Measurements from ENCODE around the gene TAS1R3. TPM values are rescaled to one million over a fixed set of nuclear protein-coding genes. Genes with fewer than 3 reads are reported as not detected.

TAS1R3 gene
- total RNA-seq, 1 experiment from 2014 or later, result 0.22 TPM

DNA sequence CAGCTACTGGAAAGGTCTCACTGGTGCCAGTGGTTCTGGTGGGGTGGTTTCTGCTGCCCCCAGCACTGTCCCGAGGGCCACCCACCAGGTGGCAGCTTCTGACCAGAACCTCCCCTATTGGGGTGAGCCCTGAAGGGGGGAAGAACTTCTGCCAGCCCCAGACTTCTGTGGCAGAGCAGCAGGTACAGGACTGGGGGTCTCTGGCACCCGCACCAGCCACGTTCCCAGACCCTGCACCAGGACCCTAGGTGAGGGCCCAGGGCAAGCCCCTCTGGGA, 21.0 kb upstream of the TAS1R3 start:
- TF ChIP-seq PRRX2 (CRISPR knock-in tag; IDR thresholded peaks at IDR 0.05), result no peak
- no peak for TF ChIP-seq ZNF219 (CRISPR knock-in tag; IDR thresholded peaks at IDR 0.05; ENCODE audit: borderline replicate concordance)
- TF ChIP-seq NR2C2 (CRISPR knock-in tag; IDR thresholded peaks at IDR 0.05), result no peak
- TF ChIP-seq SP1 (CRISPR knock-in tag; conservative IDR thresholded peaks at IDR 0.05), result no peak
- no peak for TF ChIP-seq KAT7 (CRISPR knock-in tag; IDR thresholded peaks at IDR 0.05; ENCODE audit: borderline replicate concordance)
- TF ChIP-seq CREB1 (CRISPR knock-in tag; IDR thresholded peaks at IDR 0.05), result no peak
- TF ChIP-seq, protein P1, sequence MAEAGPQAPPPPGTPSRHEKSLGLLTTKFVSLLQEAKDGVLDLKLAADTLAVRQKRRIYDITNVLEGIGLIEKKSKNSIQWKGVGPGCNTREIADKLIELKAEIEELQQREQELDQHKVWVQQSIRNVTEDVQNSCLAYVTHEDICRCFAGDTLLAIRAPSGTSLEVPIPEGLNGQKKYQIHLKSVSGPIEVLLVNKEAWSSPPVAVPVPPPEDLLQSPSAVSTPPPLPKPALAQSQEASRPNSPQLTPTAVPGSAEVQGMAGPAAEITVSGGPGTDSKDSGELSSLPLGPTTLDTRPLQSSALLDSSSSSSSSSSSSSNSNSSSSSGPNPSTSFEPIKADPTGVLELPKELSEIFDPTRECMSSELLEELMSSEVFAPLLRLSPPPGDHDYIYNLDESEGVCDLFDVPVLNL (CRISPR knock-in tag; IDR thresholded peaks at IDR 0.05; ENCODE audit: borderline replicate concordance, low read depth), result no peak
- no peak for TF ChIP-seq ZNF396 (CRISPR knock-in tag; IDR thresholded peaks at IDR 0.05; ENCODE audit: borderline replicate concordance)
- no peak for TF ChIP-seq NFE2L1 (CRISPR knock-in tag; IDR thresholded peaks at IDR 0.05)
- TF ChIP-seq OVOL2 (CRISPR knock-in tag; IDR thresholded peaks at IDR 0.05; ENCODE audit: borderline replicate concordance), result no peak
- TF ChIP-seq, protein P2, sequence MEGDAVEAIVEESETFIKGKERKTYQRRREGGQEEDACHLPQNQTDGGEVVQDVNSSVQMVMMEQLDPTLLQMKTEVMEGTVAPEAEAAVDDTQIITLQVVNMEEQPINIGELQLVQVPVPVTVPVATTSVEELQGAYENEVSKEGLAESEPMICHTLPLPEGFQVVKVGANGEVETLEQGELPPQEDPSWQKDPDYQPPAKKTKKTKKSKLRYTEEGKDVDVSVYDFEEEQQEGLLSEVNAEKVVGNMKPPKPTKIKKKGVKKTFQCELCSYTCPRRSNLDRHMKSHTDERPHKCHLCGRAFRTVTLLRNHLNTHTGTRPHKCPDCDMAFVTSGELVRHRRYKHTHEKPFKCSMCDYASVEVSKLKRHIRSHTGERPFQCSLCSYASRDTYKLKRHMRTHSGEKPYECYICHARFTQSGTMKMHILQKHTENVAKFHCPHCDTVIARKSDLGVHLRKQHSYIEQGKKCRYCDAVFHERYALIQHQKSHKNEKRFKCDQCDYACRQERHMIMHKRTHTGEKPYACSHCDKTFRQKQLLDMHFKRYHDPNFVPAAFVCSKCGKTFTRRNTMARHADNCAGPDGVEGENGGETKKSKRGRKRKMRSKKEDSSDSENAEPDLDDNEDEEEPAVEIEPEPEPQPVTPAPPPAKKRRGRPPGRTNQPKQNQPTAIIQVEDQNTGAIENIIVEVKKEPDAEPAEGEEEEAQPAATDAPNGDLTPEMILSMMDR (IDR thresholded peaks at IDR 0.05), result no peak
- no peak for TF ChIP-seq TCF7 (CRISPR knock-in tag; IDR thresholded peaks at IDR 0.05; ENCODE audit: low read depth)
- TF ChIP-seq, protein P3, sequence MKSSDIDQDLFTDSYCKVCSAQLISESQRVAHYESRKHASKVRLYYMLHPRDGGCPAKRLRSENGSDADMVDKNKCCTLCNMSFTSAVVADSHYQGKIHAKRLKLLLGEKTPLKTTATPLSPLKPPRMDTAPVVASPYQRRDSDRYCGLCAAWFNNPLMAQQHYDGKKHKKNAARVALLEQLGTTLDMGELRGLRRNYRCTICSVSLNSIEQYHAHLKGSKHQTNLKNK (CRISPR knock-in tag; IDR thresholded peaks at IDR 0.05), result no peak
- TF ChIP-seq, protein P4, sequence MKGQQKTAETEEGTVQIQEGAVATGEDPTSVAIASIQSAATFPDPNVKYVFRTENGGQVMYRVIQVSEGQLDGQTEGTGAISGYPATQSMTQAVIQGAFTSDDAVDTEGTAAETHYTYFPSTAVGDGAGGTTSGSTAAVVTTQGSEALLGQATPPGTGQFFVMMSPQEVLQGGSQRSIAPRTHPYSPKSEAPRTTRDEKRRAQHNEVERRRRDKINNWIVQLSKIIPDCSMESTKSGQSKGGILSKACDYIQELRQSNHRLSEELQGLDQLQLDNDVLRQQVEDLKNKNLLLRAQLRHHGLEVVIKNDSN (CRISPR knock-in tag; IDR thresholded peaks at IDR 0.05), result no peak
- TF ChIP-seq, protein P5, sequence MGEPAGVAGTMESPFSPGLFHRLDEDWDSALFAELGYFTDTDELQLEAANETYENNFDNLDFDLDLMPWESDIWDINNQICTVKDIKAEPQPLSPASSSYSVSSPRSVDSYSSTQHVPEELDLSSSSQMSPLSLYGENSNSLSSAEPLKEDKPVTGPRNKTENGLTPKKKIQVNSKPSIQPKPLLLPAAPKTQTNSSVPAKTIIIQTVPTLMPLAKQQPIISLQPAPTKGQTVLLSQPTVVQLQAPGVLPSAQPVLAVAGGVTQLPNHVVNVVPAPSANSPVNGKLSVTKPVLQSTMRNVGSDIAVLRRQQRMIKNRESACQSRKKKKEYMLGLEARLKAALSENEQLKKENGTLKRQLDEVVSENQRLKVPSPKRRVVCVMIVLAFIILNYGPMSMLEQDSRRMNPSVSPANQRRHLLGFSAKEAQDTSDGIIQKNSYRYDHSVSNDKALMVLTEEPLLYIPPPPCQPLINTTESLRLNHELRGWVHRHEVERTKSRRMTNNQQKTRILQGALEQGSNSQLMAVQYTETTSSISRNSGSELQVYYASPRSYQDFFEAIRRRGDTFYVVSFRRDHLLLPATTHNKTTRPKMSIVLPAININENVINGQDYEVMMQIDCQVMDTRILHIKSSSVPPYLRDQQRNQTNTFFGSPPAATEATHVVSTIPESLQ (CRISPR knock-in tag; IDR thresholded peaks at IDR 0.05), result no peak
- no peak for TF ChIP-seq JUN (CRISPR knock-in tag; IDR thresholded peaks at IDR 0.05)
- no peak for TF ChIP-seq CBFB (CRISPR knock-in tag; IDR thresholded peaks at IDR 0.05; ENCODE audit: low read depth)
- no peak for TF ChIP-seq FOXK1 (CRISPR knock-in tag; IDR thresholded peaks at IDR 0.05)
- TF ChIP-seq, protein P6, sequence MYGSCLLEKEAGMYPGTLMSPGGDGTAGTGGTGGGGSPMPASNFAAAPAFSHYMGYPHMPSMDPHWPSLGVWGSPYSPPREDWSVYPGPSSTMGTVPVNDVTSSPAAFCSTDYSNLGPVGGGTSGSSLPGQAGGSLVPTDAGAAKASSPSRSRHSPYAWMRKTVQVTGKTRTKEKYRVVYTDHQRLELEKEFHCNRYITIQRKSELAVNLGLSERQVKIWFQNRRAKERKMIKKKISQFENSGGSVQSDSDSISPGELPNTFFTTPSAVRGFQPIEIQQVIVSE (CRISPR knock-in tag; IDR thresholded peaks at IDR 0.05; ENCODE audit: borderline replicate concordance), result no peak

More for the DNA sequence above, 21.0 kb upstream of the TAS1R3 start:
- Mint-ChIP-seq H3K9me3 (no peaks in the 10 kb centered on the region), H3K36me3 (peaks cover 13% of the 10 kb centered on the region), H3K4me3 (peak overlapping the region; percentile 70; the same call in 1 of the 2 replicates), H3K27ac (no peak overlapping the region), H3K4me1 (peaks cover 20% of the 10 kb centered on the region), H3K27me3 (ENCODE audit: low read depth) (peaks cover 6% of the 10 kb centered on the region; the same call in 1 of the 2 replicates)
- ChIA-PET POLR2A (interaction anchor here (1.1 to 1.2 kb wide), 2 partner anchors 65 to 296 kb away, joined by 3 read pairs; partner anchors contain the start of gene AURKAIP1), CTCF (interaction anchor here (1.8 to 3.2 kb wide), 2 partner anchors 10 to 19 kb away, joined by 6 to 17 read pairs; no protein-coding TSS in a partner anchor)
- no peak for DNase-seq (ENCODE audit: low spot score)
- ATAC-seq, result no peak

Data from WTC11 (cell line).